Right cardiac atrium (tissue), 5 donors: ENCODE results near the gene MEIS3. TPM values are rescaled to one million over a fixed set of nuclear protein-coding genes. Genes with fewer than 3 reads are reported as not detected.

Source experiments
- ATAC-seq, 2 donors: fragments of 200-7000 bp; cut with Tn5 transposase; one replicate each; pipeline versions ENCODE4 v1.8.0 to v1.9.1; 2020; ENCODE audit warnings: moderate library complexity in 2 of 2, mild to moderate bottlenecking in 1 of 2
- DNase-seq, 3 donors: peaks; one replicate each; pipeline ENCODE4 v3.0.0-alpha.2; 2020
- H3K27ac ChIP-seq: one replicate; pipeline ENCODE4 v1.5.1; 2013; ENCODE audit warnings: mild to moderate bottlenecking, low read length, control low read depth, moderate library complexity
- H3K27me3 ChIP-seq: one replicate; pipeline ENCODE4 v1.6.1; 2013; ENCODE audit not compliant: control insufficient read depth, insufficient read depth
- H3K4me1 ChIP-seq: one replicate; pipeline ENCODE4 v1.6.1; 2013; ENCODE audit warnings: low read length; ENCODE audit not compliant: control insufficient read depth, insufficient read depth
- H3K4me3 ChIP-seq: one replicate; pipeline ENCODE4 v1.5.1; 2013; ENCODE audit warnings: low read length, control low read depth
- H3K9me3 ChIP-seq: one replicate; pipeline ENCODE4 v1.6.1; 2013; ENCODE audit warnings: low read length; ENCODE audit not compliant: control insufficient read depth
- WGBS: extraction: QIAGEN DNeasy Blood & Tissue Kit; methylation state at CpG from one replicate; pipeline ENCODE4 v1.1.7; 2013; 5-methylcytosine and 5-hydroxymethylcytosine counted together
- intact Hi-C, 4 donors: fragments of 100-400 bp; cut with DNase I; formaldehyde crosslinking; loops; one replicate each; pipeline versions ENCODE4 v1.11.0 to v1.14.0; 2022 to 2023
- polyA plus RNA-seq: library from polyadenylated mRNA; stranded (reverse); fragments of 200-250 nt; gene quantifications from one replicate; pipeline ENCODE4 v1.2.3, GENCODE V29; 2013
- total RNA-seq, 4 donors: library from RNA; stranded (reverse); fragmentation: NEBNext Ultra II Directional; extraction: Animal tissue kit (Norgen Biotek cat#: 25700); gene quantifications; one replicate each; pipeline ENCODE4 v1.2.1, GENCODE V29; 2021
- donor health status: healthy with polysubstance abuse.
- donor health status: DM: no; HTN: yes; CAD: no.
- donor health status: DM: no; HTN: no; CAD: no.
- donor health status: DM: no; HTN: yes; CAD: no; lungs with severe emphysema.
- donor health status: DM: yes; HTN: yes; CAD: no.

The MEIS3 gene
- total and polyA plus RNA-seq, 5 donors: 2.6 to 9.8 (median 5.9) TPM

GRCh38 chr19:47447470-47448359 lies 28.4 kb upstream of the MEIS3 start:
- DNase-seq: peak in 2 of 3 donors; percentile 65 to 72
- Histone ChIP-seq H3K27me3 (no peaks in the 10 kb centered on the region), H3K4me1 (no peaks in the 10 kb centered on the region), H3K27ac (no peak overlapping the region), H3K9me3 (no peaks in the 10 kb centered on the region), H3K4me3 (no peak overlapping the region)
- peak; percentile 66 to 67 for ATAC-seq
- 4% methylated on average over 95 of the region's 95 CpGs for WGBS
- intact Hi-C loops: no loop called here

DNA sequence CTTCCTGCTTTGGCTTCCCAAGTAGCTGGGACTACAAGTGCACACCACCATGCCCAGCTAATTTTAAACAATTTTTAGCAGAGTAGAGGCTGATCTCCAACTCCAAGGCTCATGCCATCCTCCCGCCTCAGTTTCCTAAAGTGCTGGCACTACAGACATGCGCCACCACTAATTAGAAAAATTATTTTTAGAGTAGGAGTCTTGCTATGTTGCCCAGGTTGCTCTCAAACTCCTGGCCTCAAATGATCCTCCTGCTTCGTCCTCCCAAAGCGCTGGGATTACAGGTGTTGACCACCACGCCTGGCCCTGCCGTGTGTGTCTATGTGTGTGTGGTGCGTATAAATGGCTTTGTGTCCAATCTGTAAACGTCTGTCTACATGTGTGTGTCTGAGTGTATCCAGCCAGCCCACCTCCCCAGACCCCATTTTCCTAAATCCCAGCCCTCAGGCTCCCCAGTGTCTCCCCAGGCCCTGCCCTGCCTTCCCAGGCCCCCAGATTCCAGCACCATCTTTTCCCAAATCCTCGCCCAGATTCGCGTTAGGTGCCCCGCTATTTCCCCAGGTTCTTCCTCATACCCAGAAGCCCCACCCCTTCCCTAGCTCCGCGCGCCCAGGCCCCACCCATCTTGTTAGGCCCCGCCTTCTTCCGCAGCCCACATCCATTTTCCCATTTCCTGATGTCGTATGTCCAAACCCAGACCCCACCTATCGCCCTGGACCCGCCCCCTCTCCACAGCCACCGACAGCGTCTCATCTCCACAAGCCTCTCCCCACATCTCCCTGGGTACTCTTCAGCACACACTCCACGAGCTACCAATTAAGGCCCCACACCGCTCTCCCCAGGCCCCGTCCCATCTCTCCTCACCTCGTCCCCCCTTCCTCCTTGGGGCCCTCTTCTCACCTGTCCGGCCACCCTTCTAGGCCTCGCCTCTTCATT lies 27.5 kb upstream of the MEIS3 start:
- Histone ChIP-seq H3K4me1 (no peaks in the 10 kb centered on the region), H3K27me3 (no peaks in the 10 kb centered on the region), H3K9me3 (no peaks in the 10 kb centered on the region), H3K4me3 (no peak overlapping the region), H3K27ac (no peak overlapping the region)
- intact Hi-C loops: no loop called here
- WGBS: 19% methylated on average over 28 of the region's 28 CpGs
- DNase-seq (no peak), ATAC-seq (peak; percentile 11 to 38)

- Histone ChIP-seq H3K9me3 (no peaks in the 10 kb centered on the region), H3K27me3 (no peaks in the 10 kb centered on the region), H3K4me1 (no peaks in the 10 kb centered on the region), H3K27ac (no peak overlapping the region), H3K4me3 (no peak overlapping the region)
- peak; percentile 24 to 38 for ATAC-seq
- WGBS: 4% methylated on average over 22 of the region's 22 CpGs
- DNase-seq: peak; percentile 32 to 70 (median 61)
- intact Hi-C loops: no loop called here
Measured at GRCh38 chr19:47445937-47446402, 26.6 kb upstream of the MEIS3 start.

DNA sequence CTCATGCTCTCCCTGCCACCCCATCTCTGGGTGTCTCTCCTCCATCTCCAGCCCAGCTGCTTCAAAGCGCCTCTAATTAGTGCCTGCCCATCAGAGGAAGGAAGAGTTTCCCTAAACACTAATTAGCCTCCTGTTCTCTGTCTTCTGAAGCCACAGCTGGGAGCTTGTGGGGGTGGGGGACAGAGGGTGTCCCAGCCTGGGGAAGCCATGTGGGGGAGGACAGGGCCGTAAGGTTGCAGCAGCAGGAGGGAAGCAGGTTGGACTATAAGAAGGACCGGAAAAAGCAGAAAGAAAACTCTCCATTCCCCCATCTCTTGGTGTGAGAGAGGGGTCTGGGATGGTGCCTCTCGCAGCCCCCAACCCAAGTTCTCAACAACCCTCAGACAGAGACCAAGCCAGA lies 26.2 kb upstream of the MEIS3 start:
- ATAC-seq (no peak), DNase-seq (no peak)
- intact Hi-C loops: no loop called here
- Histone ChIP-seq H3K4me1 (no peaks in the 10 kb centered on the region), H3K9me3 (no peaks in the 10 kb centered on the region), H3K27me3 (no peaks in the 10 kb centered on the region), H3K27ac (no peak overlapping the region), H3K4me3 (no peak overlapping the region)
- WGBS: 44% methylated on average over 4 of the region's 4 CpGs

DNA sequence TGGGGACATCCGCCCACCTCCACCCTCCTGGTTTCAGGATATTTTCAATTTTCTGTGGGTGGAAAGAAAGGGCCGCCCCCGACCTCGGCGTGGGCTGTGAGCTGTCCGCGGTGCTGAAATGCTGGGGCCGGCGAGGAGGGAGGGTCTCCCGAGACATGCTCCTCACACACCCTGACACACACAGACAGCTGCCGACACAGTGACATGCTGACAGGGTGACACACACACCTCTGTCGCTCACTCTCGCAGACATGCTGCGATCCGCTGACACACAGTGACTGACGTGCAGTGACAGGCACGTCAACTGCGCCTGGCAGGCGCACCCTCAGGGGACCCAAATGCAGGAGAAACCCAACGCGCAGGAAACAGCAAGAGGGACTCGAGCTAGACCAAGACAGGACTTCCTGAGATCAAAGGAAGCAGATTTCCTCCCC lies 25.1 kb upstream of the MEIS3 start:
- intact Hi-C loops: no loop called here
- Histone ChIP-seq H3K27ac (no peak overlapping the region), H3K9me3 (no peaks in the 10 kb centered on the region), H3K4me3 (no peak overlapping the region), H3K27me3 (no peaks in the 10 kb centered on the region), H3K4me1 (no peaks in the 10 kb centered on the region)
- 19% methylated on average over 22 of the region's 22 CpGs for WGBS
- DNase-seq (no peak), ATAC-seq (no peak)

GRCh38 chr19:47443331-47443730 lies 24.0 kb upstream of the MEIS3 start:
- no peaks in the 10 kb centered on the region for H3K27me3 ChIP-seq
- H3K27ac ChIP-seq: no peak overlapping the region
- H3K4me3 ChIP-seq: no peak overlapping the region
- intact Hi-C loops: no loop called here
- 67% methylated on average over 12 of the region's 12 CpGs for WGBS
- DNase-seq (no peak), ATAC-seq (no peak)
- no peaks in the 10 kb centered on the region for H3K9me3 ChIP-seq
- no peaks in the 10 kb centered on the region for H3K4me1 ChIP-seq

DNA sequence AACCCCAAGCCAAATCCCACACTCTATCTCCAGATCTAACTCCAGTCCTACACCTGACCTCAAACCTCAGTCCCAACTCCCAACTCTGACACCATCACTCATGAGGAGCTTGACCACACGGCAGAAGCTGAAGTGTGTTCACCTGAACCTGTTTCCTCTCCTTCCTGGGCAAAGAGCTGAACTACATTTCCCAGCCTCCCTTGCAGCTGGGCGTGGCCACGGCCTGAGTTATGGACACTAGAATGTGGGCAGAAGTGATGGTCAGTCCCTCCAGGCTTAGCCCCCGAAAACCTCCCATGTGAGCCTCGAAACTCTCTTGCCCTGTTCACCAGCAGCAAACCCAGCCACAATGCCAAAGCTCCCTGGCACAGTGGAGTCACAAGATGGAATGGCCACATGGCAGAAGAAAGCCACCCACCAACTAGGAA lies 19.5 kb upstream of the MEIS3 start:
- Histone ChIP-seq H3K4me1 (no peaks in the 10 kb centered on the region), H3K4me3 (no peak overlapping the region), H3K27ac (no peak overlapping the region), H3K9me3 (no peaks in the 10 kb centered on the region), H3K27me3 (no peaks in the 10 kb centered on the region)
- 30% methylated on average over 5 of the region's 5 CpGs for WGBS
- intact Hi-C loops: loop anchor here in 3 of 4 donors (5.0 to 10.0 kb wide), 2 partner anchors 76 to 258 kb away; partner anchors contain the start of gene NAPA (in 2 of the 3)
- DNase-seq (no peak), ATAC-seq (no peak)

DNA sequence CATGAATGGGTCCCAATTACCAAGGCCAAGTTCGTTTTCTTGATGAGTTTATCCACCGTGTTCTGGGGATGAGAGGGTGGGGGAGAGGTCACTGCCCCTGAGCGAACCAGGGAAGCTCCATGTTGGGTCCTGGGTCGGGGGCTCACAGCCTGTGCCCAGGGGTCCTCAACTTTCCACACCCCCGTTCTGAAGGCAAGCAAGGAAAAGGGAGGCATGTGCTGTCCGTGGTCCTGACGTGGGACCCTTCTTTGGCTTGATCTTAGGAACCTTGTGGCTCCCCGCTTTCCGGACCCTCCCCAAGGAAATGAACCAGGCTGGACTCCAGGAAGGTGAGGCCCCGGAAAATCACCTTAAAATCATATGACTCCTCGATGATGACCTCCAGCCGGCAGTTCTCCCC lies 18.2 kb upstream of the MEIS3 start:
- Histone ChIP-seq H3K27ac (no peak overlapping the region), H3K4me1 (no peaks in the 10 kb centered on the region), H3K4me3 (no peak overlapping the region), H3K27me3 (no peaks in the 10 kb centered on the region), H3K9me3 (no peaks in the 10 kb centered on the region)
- WGBS: 36% methylated on average over 12 of the region's 12 CpGs
- ATAC-seq (no peak), DNase-seq (no peak)
- intact Hi-C loops: loop anchor here (2.0 to 10.0 kb wide), 4 partner anchors 77 to 269 kb away; partner anchors contain the start of gene NAPA (in 2 of the 4)

DNA sequence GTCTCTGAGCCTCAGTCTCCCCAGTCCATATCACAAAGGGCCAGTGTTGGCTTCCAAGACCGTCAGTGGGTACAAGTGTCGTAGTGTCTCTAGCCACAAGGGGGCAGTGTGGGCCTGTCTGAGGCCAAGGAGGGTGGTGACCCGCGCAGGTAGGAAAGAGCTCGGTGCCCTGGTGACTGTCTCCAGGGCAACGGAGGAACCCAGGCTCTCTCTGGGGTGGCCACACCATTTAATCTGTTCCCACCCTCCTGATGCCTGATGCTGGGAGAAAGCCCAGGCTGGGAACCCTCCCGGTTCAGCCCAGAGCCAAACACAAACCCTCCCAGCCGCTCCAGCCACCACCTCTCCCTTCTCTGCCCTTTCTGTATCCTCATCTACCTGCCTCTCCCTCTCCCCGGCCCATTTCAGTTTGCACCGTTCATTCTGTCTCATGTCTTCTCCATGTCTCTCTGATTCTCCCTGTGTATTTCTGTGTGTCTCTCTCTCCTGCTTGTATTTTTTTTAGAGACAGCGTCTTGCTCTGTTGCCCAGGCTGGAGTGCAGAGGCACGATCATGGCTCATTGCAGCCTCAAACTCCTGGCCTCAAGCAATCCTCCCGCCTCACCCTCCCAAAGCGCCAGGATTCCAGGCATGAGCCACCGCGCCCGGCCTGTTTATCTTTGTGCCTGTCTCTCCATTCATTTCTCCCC lies 17.5 kb upstream of the MEIS3 start:
- Histone ChIP-seq H3K9me3 (no peaks in the 10 kb centered on the region), H3K4me3 (no peak overlapping the region), H3K27ac (no peak overlapping the region), H3K27me3 (no peaks in the 10 kb centered on the region), H3K4me1 (no peaks in the 10 kb centered on the region)
- ATAC-seq: peak; percentile 83 to 92
- 29% methylated on average over 17 of the region's 17 CpGs for WGBS
- intact Hi-C loops: loop anchor here (2.0 to 10.0 kb wide), 4 partner anchors 78 to 270 kb away; partner anchors contain the start of gene NAPA (in 2 of the 4)
- DNase-seq: peak; percentile 75 to 88 (median 83)

GRCh38 chr19:47435883-47436417 lies 16.6 kb upstream of the MEIS3 start:
- ATAC-seq (no peak), DNase-seq (no peak)
- Histone ChIP-seq H3K4me3 (no peak overlapping the region), H3K27me3 (no peaks in the 10 kb centered on the region), H3K27ac (no peak overlapping the region), H3K4me1 (no peaks in the 10 kb centered on the region), H3K9me3 (no peaks in the 10 kb centered on the region)
- 75% methylated on average over 6 of the region's 6 CpGs for WGBS
- intact Hi-C loops: loop anchor here (2.0 to 10.0 kb wide), 4 partner anchors 79 to 271 kb away; partner anchors contain the start of gene NAPA (in 2 of the 4)
